Cardiac muscle cell (in vitro differentiated cells and primary cell): ENCODE data around the gene RNF183. TPM values are rescaled to one million over a fixed set of nuclear protein-coding genes. Genes with fewer than 3 reads are reported as not detected.

Experiments
- DNase-seq, 2 donors: peaks; one replicate each; pipeline versions ENCODE4 v3.0.0 to v3.0.0-alpha.2; 2010 to 2017; ENCODE audit warnings: low read depth in 1 of 2, low spot score in 1 of 2
- H3K27ac ChIP-seq: fragments of 200-600 bp; sonication (generic); 2 replicates; pipeline ENCODE4 v1.5.1; 2016
- H3K27me3 ChIP-seq: fragments of 200-600 bp; sonication (generic); 2 replicates; pipeline ENCODE4 v1.6.0; 2016; ENCODE audit warnings: control low read depth
- H3K36me3 ChIP-seq: fragments of 200-600 bp; sonication (generic); 2 replicates; pipeline ENCODE4 v1.5.1; 2016; ENCODE audit warnings: control low read depth
- H3K4me1 ChIP-seq: fragments of 200-600 bp; sonication (generic); 2 replicates; pipeline ENCODE4 v1.8.1; 2017; ENCODE audit warnings: low read depth, mild to moderate bottlenecking, mixed run types
- H3K4me3 ChIP-seq: fragments of 200-600 bp; sonication (generic); 2 replicates; pipeline ENCODE4 v1.5.1; 2016; ENCODE audit warnings: mild to moderate bottlenecking
- H3K9me3 ChIP-seq: fragments of 200-600 bp; sonication (generic); 2 replicates; pipeline ENCODE4 v1.5.1; 2017; ENCODE audit warnings: low read depth, mild to moderate bottlenecking, control low read depth
- CTCF ChIP-seq: IDR thresholded peaks from 2 replicates; pipeline ENCODE4 v1.5.1; 2012; ENCODE audit warnings: low read depth, mild to moderate bottlenecking, low read length
- polyA plus RNA-seq: library from polyadenylated mRNA; unstranded; fragments of >200 nt; fragmentation: Nextera tagmentation; extraction: Ambion mirVana; gene quantifications from 2 replicates; pipeline ENCODE4 v1.2.1, GENCODE V29; 2016
- total RNA-seq: library from RNA; depleted of rRNA; stranded (reverse); fragments of >200 nt; gene quantifications from 2 replicates; pipeline ENCODE4 v1.2.3, GENCODE V29; 2016

RNF183 gene
- total RNA-seq: 0.06 and 0.53 TPM in 2 replicates
- 0.40 and 0.49 TPM in 2 replicates for polyA plus RNA-seq

DNA sequence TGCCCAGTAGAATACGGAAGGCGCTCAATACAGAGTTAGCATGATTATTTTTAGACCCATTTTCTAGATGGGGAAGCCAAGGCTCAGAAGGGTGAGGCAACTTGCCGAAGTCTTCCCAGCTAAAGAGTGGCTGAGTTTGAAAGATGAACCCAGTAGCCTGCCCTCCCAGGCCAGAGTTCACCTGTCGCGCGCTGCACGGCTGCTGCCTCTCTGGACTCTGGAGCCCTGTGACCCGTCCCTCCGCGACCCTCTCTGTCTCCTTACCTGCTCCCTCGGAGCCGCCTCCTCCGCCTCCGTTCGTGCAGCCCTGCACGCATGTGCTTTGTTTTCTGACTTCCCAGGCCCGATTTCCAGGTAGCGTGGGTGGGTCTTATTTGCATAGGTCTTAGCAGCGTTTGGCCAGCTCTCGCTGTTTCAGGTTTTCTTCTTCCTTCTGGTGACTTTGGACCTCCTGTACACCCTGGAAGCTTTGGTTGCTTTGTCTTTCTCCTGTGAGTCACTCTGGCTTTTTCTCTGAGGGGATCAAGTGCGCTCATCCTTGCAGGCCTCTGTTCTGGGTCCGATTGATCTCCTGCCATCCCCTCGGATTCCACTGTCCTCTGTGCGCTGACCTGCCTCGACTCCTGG is at the start of gene RNF183:
Gene RNF183, minus strand, starts transcription at position 585 of the 627 bp plus-strand sequence. CDS start 5,192 bp downstream, outside the sequence.
- no peak within 1 kb of the TSS for H3K27ac ChIP-seq
- no peaks in the 10 kb centered on the region for H3K9me3 ChIP-seq
- DNase-seq: no peak
- no peaks in the 10 kb centered on the region for H3K4me1 ChIP-seq
- H3K27me3 ChIP-seq: no peaks in the 10 kb centered on the region
- no peak within 1 kb of the TSS for H3K4me3 ChIP-seq
- no peak for TF ChIP-seq CTCF
- H3K36me3 ChIP-seq: no peaks in the 10 kb centered on the region

DNA sequence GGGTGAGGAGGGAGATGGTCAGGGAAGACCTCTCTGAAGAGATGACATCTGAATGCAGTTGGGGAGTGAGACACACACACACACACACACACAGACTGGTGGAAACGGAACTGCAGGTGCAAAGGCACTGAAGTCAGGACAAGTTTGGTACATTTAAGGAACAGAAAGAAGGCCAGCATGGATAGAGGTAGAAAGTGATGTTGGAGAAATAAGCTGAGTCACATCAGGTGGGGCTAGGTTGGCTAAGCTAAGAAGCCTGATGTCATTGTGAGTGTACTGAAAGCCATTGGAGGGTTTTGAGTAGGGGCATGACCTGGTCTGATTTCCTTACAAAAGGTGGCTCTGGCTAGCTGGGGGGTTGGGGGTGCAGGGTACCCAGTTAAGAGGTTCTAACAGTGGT is 49.2 kb upstream of the RNF183 start:
- H3K9me3 ChIP-seq: no peaks in the 10 kb centered on the region
- H3K36me3 ChIP-seq: no peaks in the 10 kb centered on the region
- peaks cover 58% of the 10 kb centered on the region for H3K27me3 ChIP-seq
- no peak for DNase-seq
- no peak overlapping the region for H3K27ac ChIP-seq
- no peak overlapping the region for H3K4me3 ChIP-seq
- H3K4me1 ChIP-seq: peaks cover 7% of the 10 kb centered on the region
- TF ChIP-seq CTCF: no peak

DNA sequence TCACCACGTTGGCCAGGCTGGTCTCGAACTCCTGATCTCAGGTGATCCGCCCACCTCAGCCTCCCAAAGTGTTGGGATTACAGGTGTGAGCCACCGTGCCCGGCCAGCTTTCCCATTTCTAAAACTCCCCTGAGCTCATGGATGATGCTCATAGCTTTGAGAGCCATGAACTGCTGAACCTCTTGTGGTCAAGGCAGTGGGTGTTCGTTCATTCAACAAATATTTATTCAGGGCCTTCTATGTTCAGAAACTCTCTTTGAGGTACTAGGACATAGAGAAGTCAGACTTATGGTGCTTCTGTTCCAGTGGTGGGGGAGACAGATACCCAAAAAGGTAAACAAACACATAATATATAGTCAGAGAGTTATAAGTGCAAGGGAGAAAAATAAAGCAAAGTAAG is 48.8 kb upstream of the RNF183 start:
- Histone ChIP-seq H3K4me3 (no peak overlapping the region), H3K9me3 (no peaks in the 10 kb centered on the region), H3K27me3 (peaks cover 58% of the 10 kb centered on the region), H3K36me3 (no peaks in the 10 kb centered on the region), H3K27ac (no peak overlapping the region), H3K4me1 (peaks cover 7% of the 10 kb centered on the region)
- no peak for DNase-seq
- no peak for TF ChIP-seq CTCF

GRCh38 chr9:113350937-113351336 is 47.8 kb upstream of the RNF183 start:
- Histone ChIP-seq H3K4me1 (peaks cover 7% of the 10 kb centered on the region), H3K9me3 (no peaks in the 10 kb centered on the region), H3K36me3 (no peaks in the 10 kb centered on the region), H3K4me3 (no peak overlapping the region), H3K27ac (no peak overlapping the region), H3K27me3 (peaks cover 58% of the 10 kb centered on the region)
- no peak for DNase-seq
- TF ChIP-seq CTCF: no peak

DNA sequence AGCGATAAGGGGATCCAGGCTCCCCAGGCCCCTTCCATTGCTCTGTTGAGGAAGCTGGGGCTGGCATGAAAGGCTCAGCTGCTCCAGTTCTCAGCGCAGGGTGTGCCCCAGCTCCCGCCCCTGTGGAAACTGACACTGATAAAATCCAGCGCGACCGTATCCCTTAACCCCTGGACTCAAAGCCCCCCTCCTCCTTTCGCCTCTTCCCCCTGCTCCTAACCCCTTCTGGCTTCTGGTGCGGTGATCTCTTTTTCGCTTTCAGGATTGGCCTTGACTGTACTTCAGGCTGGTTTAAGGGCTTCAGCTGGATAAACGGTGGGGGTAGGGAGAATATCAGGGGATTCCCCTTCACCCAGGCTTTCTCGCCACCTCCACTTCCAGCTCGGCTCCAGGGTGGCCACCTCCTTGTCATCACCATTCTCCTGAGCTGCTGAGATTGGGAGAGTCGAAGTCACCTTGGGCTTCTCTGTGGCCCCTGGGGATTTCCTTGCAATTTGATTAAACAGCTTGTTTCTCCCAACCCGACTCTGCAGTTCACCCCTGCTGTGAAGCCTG is 47.0 kb upstream of the RNF183 start:
- Histone ChIP-seq H3K27me3 (peaks cover 58% of the 10 kb centered on the region), H3K9me3 (no peaks in the 10 kb centered on the region), H3K4me3 (peak overlapping the region; percentile 49), H3K4me1 (peaks cover 7% of the 10 kb centered on the region), H3K27ac (no peak overlapping the region), H3K36me3 (no peaks in the 10 kb centered on the region)
- no peak for DNase-seq
- no peak for TF ChIP-seq CTCF
